K562 (cell line): Measurements from ENCODE around the gene SLC44A2. TPM values are rescaled to one million over a fixed set of nuclear protein-coding genes. Genes with fewer than 3 reads are reported as not detected.
A peak's percentile ranks its signal among the peaks of the same experiment; 100 is the strongest.
"Not testable (repeated sequence)": the region's sequence is repeated elsewhere in the genome, so short reads cannot be mapped to it uniquely, and the experiment has no call there.

Experiments
- ATAC-seq: fragments of 200-7000 bp; cut with Tn5 transposase; 3 replicates; pipeline ENCODE4 v1.9.1; 2020; ENCODE audit warnings: moderate library complexity
- BruUV-seq: library from RNA; stranded (reverse); fragments of 400-500 nt; replicated peaks from 2 replicates; lab custom pipeline; 2021; lab: Mats Ljungman, UMichigan
- CTCF ChIA-PET: fragments of 300-600 bp; formaldehyde crosslinking; extraction: SDS; loops from one replicate; lab custom pipeline; 2021; ENCODE audit warnings: low intra/inter-chr PET ratio; lab: Yijun Ruan, JAX
- POLR2A ChIA-PET: fragments of 300-600, 350-650 bp; sonication (Branson Sonifier 250); formaldehyde crosslinking; extraction: SDS; loops from one replicate; lab custom pipeline; 2021; ENCODE audit warnings: antibody characterized with exemption, inconsistent platforms; lab: Yijun Ruan, JAX
- DNase-seq, 4 experiments: peaks; one replicate each; pipeline versions ENCODE4 v3.0.0 to v3.0.0-alpha.2; 2011 to 2018; ENCODE audit warnings: low spot score in 3 of 4, mixed read lengths in 3 of 4; ENCODE audit errors: extremely low read depth in 1 of 4
- FAIRE-seq: peaks from 2 replicates; lab custom pipeline; 2011; peaks lifted over from hg19 to GRCh38; lab: Jason Lieb, UNC
- H2AFZ ChIP-seq: 2 replicates; pipeline ENCODE4 v1.6.0; 2011; ENCODE audit warnings: low read depth, low read length, control low read depth, inconsistent platforms
- H3K27ac ChIP-seq: fragments of 200-600 bp; 3 replicates; pipeline ENCODE4 v1.8.0; 2011; ENCODE audit warnings: low read depth, mild to moderate bottlenecking, control low read depth, inconsistent platforms, low read length, moderate library complexity, mixed read lengths; ENCODE audit errors: extremely low read depth
- H3K27me3 ChIP-seq, 2 experiments: fragments of 300-600 bp in 1 of 2; 2 replicates in 1 of 2; 3 replicates in 1 of 2; pipeline versions ENCODE4 v1.6.0 to v1.8.0; 2011; ENCODE audit warnings: inconsistent platforms in 2 of 2, low read length in 2 of 2, mild to moderate bottlenecking in 1 of 2, mixed read lengths in 1 of 2, moderate library complexity in 1 of 2; ENCODE audit not compliant: control insufficient read depth in 2 of 2, insufficient read depth in 2 of 2
- H3K36me3 ChIP-seq: fragments of 300-600 bp; 3 replicates; pipeline ENCODE4 v1.8.0; 2011; ENCODE audit warnings: mild to moderate bottlenecking, low read length, inconsistent platforms; ENCODE audit not compliant: control insufficient read depth, insufficient read depth
- H3K4me1 ChIP-seq, 2 experiments: fragments of 200-600 bp in 1 of 2; replicated peaks in 1 of 2; 2 replicates in 1 of 2; 3 replicates in 1 of 2; pipeline versions ENCODE4 v1.5.1 to v1.8.0; 2011; ENCODE audit warnings: inconsistent platforms in 2 of 2, low read length in 2 of 2, mild to moderate bottlenecking in 1 of 2, mixed read lengths in 1 of 2, moderate library complexity in 1 of 2; ENCODE audit not compliant: control insufficient read depth in 2 of 2, insufficient read depth in 2 of 2
- H3K4me2 ChIP-seq: 2 replicates; pipeline ENCODE4 v1.6.1; 2011; ENCODE audit warnings: low read length, control low read depth, inconsistent platforms, mixed read lengths; ENCODE audit not compliant: insufficient read depth
- H3K4me3 ChIP-seq: fragments of 200-600 bp; sonication (generic), shearing (Covaris generic); 2 replicates; pipeline ENCODE4 v1.5.1; 2016; ENCODE audit warnings: control low read depth, inconsistent platforms
- H3K79me2 ChIP-seq: fragments of 200-600 bp; 3 replicates; pipeline ENCODE4 v1.8.0; 2011; ENCODE audit warnings: low read length, inconsistent platforms; ENCODE audit not compliant: control insufficient read depth, insufficient read depth
- H3K9ac ChIP-seq, 2 experiments: 2 replicates each; pipeline versions ENCODE4 v1.6.0 to v1.6.1; 2011; ENCODE audit warnings: low read depth in 2 of 2, low read length in 2 of 2, control low read depth in 1 of 2, inconsistent platforms in 1 of 2, mild to moderate bottlenecking in 1 of 2, mixed read lengths in 1 of 2; ENCODE audit not compliant: insufficient read depth in 1 of 2
- H3K9me1 ChIP-seq: one replicate; pipeline ENCODE4 v1.6.0; 2011; ENCODE audit warnings: inconsistent platforms, mild to moderate bottlenecking, low read length, moderate library complexity; ENCODE audit not compliant: control insufficient read depth, insufficient read depth
- H3K9me3 ChIP-seq: replicated peaks from 2 replicates; pipeline ENCODE4 v1.5.1; 2011; ENCODE audit warnings: low read depth, low read length, inconsistent platforms; ENCODE audit not compliant: control insufficient read depth, insufficient read depth
- H4K20me1 ChIP-seq: replicated peaks from 2 replicates; pipeline ENCODE4 v1.6.1; 2011; ENCODE audit warnings: low read length, inconsistent platforms, mixed read lengths; ENCODE audit not compliant: control insufficient read depth, insufficient read depth
- GABPB2 ChIP-seq: fragments of 250-450 bp; sonication (Bioruptor Pico); conservative IDR thresholded peaks from 2 replicates; pipeline ENCODE4 v1.5.1; 2021; ENCODE audit warnings: mild to moderate bottlenecking
- RBFOX2 ChIP-seq: fragments of 200-400 bp; formaldehyde crosslinking; IDR thresholded peaks from 2 replicates; pipeline ENCODE4 v1.6.1; 2017; ENCODE audit warnings: low read depth, mild to moderate bottlenecking, low read length, moderate library complexity
- TBP ChIP-seq: optimal IDR thresholded peaks from 2 replicates; pipeline ENCODE3; 2011; ENCODE audit warnings: low read depth, low read length, improper control_type of control experiment
- ZNF133 ChIP-seq: fragments of 250-450 bp; sonication (Bioruptor Pico); IDR thresholded peaks from 2 replicates; pipeline ENCODE4 v1.4.0; 2020; ENCODE audit warnings: mild to moderate bottlenecking
- WGBS: fragments of 100-300 bp; shearing (Covaris generic); methylation state at CpG from one replicate; pipeline ENCODE4 v1.1.6; 2016; ENCODE audit warnings: low coverage, mixed read lengths; ENCODE audit not compliant: insufficient coverage; ENCODE audit errors: missing lambda C conversion rate; 5-methylcytosine and 5-hydroxymethylcytosine counted together
- in situ Hi-C: fragments of 300-500 bp; cut with MboI; formaldehyde crosslinking; loops from 4 replicates; pipeline ENCODE4 v1.15.0; 2018; ENCODE audit warnings: inconsistent platforms, mixed read lengths
- intact Hi-C: fragments of 100-400 bp; cut with micrococcal nuclease; formaldehyde crosslinking; loops from 2 replicates; pipeline ENCODE4 v1.14.2; 2022
- polyA plus RNA-seq, 8 experiments: library from polyadenylated mRNA; depleted of rRNA in 4 of 8; stranded (reverse) in 5 of 8; unstranded in 3 of 8; fragments of >200 nt; fragmentation: Nextera tagmentation in 2 of 8; fragmentation: Illumina TruSeq in 1 of 8; extraction: Ambion mirVana in 2 of 8; extraction: Trizol in 1 of 8; gene quantifications; 2 replicates each; pipeline versions ENCODE4 v1.2.1 to v1.2.3, GENCODE V29; 2011 to 2014; ENCODE audit warnings: inconsistent platforms in 1 of 8, missing spikeins in 1 of 8
- total RNA-seq, 7 experiments: library from RNA; depleted of rRNA in 6 of 7; stranded (reverse); fragments of >200 nt in 6 of 7; fragmentation: Illumina TruSeq in 2 of 7; extraction: Trizol in 2 of 7; gene quantifications; 2 replicates each; pipeline versions ENCODE4 v1.2.1 to v1.2.3, GENCODE V29; 2011 to 2021; ENCODE audit warnings: low replicate concordance in 1 of 7

The SLC44A2 gene
- total and polyA plus RNA-seq, 9 of the 15 experiments (the other 6 are each of a cell fraction or from before 2014, with no cell fraction given) = 1.1 to 34.2 (median 8.1) TPM

GRCh38 chr19:10663252-10663563, 37.9 kb downstream of the SLC44A2 start:
- FAIRE-seq, in situ Hi-C loops, H3K27ac ChIP-seq, H3K4me2 ChIP-seq, CTCF ChIA-PET, H3K9ac ChIP-seq, H3K27me3 ChIP-seq, ATAC-seq, H3K4me3 ChIP-seq, BruUV-seq, H3K9me3 ChIP-seq, H3K9me1 ChIP-seq, H2AFZ ChIP-seq, DNase-seq, intact Hi-C loops: not testable (repeated sequence)
- WGBS = 79% methylated on average over 5 of the region's 16 CpGs
- POLR2A ChIA-PET = interaction anchor here (0.6 kb wide), 2 partner anchors 49 to 51 kb away, joined by 3 to 5 read pairs; no protein-coding TSS in a partner anchor
- peaks cover 58% of the 10 kb centered on the region for H4K20me1 ChIP-seq
- TF ChIP-seq RBFOX2 = peak; percentile 47; the same call in 1 of the 2 replicates
- H3K79me2 ChIP-seq = peaks cover 100% of the 10 kb centered on the region
- H3K4me1 ChIP-seq = peaks cover 21 to 24% of the 10 kb centered on the region in 2 experiments; a peak in 4 of 5 replicates
- H3K36me3 ChIP-seq = peaks cover 67% of the 10 kb centered on the region

- Histone ChIP-seq H2AFZ (no peak overlapping the region), H3K27me3 (no peaks in the 10 kb centered on the region), H3K36me3 (peaks cover 66% of the 10 kb centered on the region), H3K27ac (no peak overlapping the region), H4K20me1 (peaks cover 39% of the 10 kb centered on the region), H3K9me1 (peaks cover 2% of the 10 kb centered on the region), H3K79me2 (peaks cover 98% of the 10 kb centered on the region), H3K4me3 (no peak overlapping the region), H3K9me3 (no peaks in the 10 kb centered on the region), H3K9ac (no peak overlapping the region), H3K4me1 (peaks cover 0 to 2% of the 10 kb centered on the region in 2 experiments; a peak in 2 of 5 replicates), H3K4me2 (no peak overlapping the region)
- intact Hi-C loops = no loop called here
- ChIA-PET POLR2A (interaction anchor here (0.6 kb wide), 1 partner anchor 86 kb away, joined by 3 read pairs; no protein-coding TSS in a partner anchor), CTCF (interaction anchor here (0.7 kb wide), 1 partner anchor 86 kb away, joined by 3 read pairs; no protein-coding TSS in a partner anchor)
- 90% methylated on average over 6 of the region's 6 CpGs for WGBS
- FAIRE-seq (no peak), ATAC-seq (no peak), DNase-seq (no peak)
- in situ Hi-C loops = no loop called here
- BruUV-seq = no TSS peak
- no peak for TF ChIP-seq GABPB2
- no peak for TF ChIP-seq TBP
- no peak for TF ChIP-seq ZNF133 (CRISPR knock-in tag)
Observed at GRCh38 chr19:10667867-10668266, 42.5 kb downstream of the SLC44A2 start.
